HG03025 (cell line): ENCODE results near the gene NMBR.
A peak's percentile ranks its signal among the peaks of the same experiment; 100 is the strongest.
"Not testable (repeated sequence)": the region's sequence is repeated elsewhere in the genome, so short reads cannot be mapped to it uniquely, and the experiment has no call there.

ENCODE experiments used
- ATAC-seq: cut with Tn5 transposase; IDR thresholded peaks from one replicate; pipeline ENCODE4 v1.9.1; 2021; ENCODE audit warnings: mild to moderate bottlenecking, moderate library complexity; ENCODE audit not compliant: unreplicated experiment, low FRiP score

Gene NMBR

GRCh38 chr6:142155895-142156757 lies 9.2 kb upstream of the NMBR start:
- no peak for ATAC-seq

GRCh38 chr6:142155091-142155490 lies 8.2 kb upstream of the NMBR start:
- ATAC-seq = no peak

- no peak for ATAC-seq
Measured at GRCh38 chr6:142154336-142154735, 7.4 kb upstream of the NMBR start.

GRCh38 chr6:142153196-142153595 lies 6.3 kb upstream of the NMBR start:
- no peak for ATAC-seq

GRCh38 chr6:142152746-142153145 lies 5.8 kb upstream of the NMBR start:
- no peak for ATAC-seq

- ATAC-seq = not testable (repeated sequence)
Measured at GRCh38 chr6:142141531-142141930, 5.4 kb downstream of the NMBR start.

GRCh38 chr6:142138876-142139275 lies 8.0 kb downstream of the NMBR start:
- no peak for ATAC-seq

GRCh38 chr6:142132625-142133024 lies 14.3 kb downstream of the NMBR start, which contains the start of gene GJE1:
GJE1 (plus strand) TSS chr6:142132925; CDS start chr6:142133159, 234 bp downstream.
- ATAC-seq = no peak

GRCh38 chr6:142130814-142131213 lies 16.1 kb downstream of the NMBR start:
- ATAC-seq = no peak

- ATAC-seq = no peak
Measured at GRCh38 chr6:142121342-142121741, 25.6 kb downstream of the NMBR start.

GRCh38 chr6:142118925-142119324 lies 28.0 kb downstream of the NMBR start:
- ATAC-seq = no peak

- ATAC-seq = no peak
Measured at GRCh38 chr6:142118328-142118727, 28.6 kb downstream of the NMBR start.

- ATAC-seq = no peak
Measured at GRCh38 chr6:142117366-142117765, 29.6 kb downstream of the NMBR start.

GRCh38 chr6:142112451-142113061 lies 34.4 kb downstream of the NMBR start:
- peak; percentile 54 for ATAC-seq

GRCh38 chr6:142110820-142111219 lies 36.1 kb downstream of the NMBR start:
- ATAC-seq = not testable (repeated sequence)

- not testable (repeated sequence) for ATAC-seq
Measured at GRCh38 chr6:142104820-142105219, 42.1 kb downstream of the NMBR start.

GRCh38 chr6:142088858-142089216 lies 58.1 kb downstream of the NMBR start:
- no peak for ATAC-seq

GRCh38 chr6:142087950-142088857 lies 58.7 kb downstream of the NMBR start:
- no peak for ATAC-seq

- no peak for ATAC-seq
Measured at GRCh38 chr6:142079130-142079529, 67.8 kb downstream of the NMBR start.

- ATAC-seq = no peak
Measured at GRCh38 chr6:142075516-142076101, 71.3 kb downstream of the NMBR start.

GRCh38 chr6:142074516-142074915 lies 72.4 kb downstream of the NMBR start:
- no peak for ATAC-seq
